Erythroblast (primary cell): ENCODE results near the gene SUPT16H.

ENCODE experiments used
- GATA1 ChIP-seq: IDR thresholded peaks from 2 replicates; pipeline ENCODE4 v1.6.1; 2011; ENCODE audit warnings: low read depth, mild to moderate bottlenecking, control low read depth, low read length, moderate library complexity
- POLR2A ChIP-seq: IDR thresholded peaks from 2 replicates; pipeline ENCODE4 v1.6.1; 2011; ENCODE audit warnings: mild to moderate bottlenecking, low read length

GRCh38 chr14:21382095-21382494 lies 1.7 kb downstream of the SUPT16H start:
- TF ChIP-seq POLR2A (no peak), GATA1 (no peak)
